ENCODE results near the gene LRP2. TPM values are rescaled to one million over a fixed set of nuclear protein-coding genes. Genes with fewer than 3 reads are reported as not detected.

The LRP2 gene
- polyA plus RNA-seq, 4 donors = 0.01 to 10.4 TPM; not detected in 2

DNA sequence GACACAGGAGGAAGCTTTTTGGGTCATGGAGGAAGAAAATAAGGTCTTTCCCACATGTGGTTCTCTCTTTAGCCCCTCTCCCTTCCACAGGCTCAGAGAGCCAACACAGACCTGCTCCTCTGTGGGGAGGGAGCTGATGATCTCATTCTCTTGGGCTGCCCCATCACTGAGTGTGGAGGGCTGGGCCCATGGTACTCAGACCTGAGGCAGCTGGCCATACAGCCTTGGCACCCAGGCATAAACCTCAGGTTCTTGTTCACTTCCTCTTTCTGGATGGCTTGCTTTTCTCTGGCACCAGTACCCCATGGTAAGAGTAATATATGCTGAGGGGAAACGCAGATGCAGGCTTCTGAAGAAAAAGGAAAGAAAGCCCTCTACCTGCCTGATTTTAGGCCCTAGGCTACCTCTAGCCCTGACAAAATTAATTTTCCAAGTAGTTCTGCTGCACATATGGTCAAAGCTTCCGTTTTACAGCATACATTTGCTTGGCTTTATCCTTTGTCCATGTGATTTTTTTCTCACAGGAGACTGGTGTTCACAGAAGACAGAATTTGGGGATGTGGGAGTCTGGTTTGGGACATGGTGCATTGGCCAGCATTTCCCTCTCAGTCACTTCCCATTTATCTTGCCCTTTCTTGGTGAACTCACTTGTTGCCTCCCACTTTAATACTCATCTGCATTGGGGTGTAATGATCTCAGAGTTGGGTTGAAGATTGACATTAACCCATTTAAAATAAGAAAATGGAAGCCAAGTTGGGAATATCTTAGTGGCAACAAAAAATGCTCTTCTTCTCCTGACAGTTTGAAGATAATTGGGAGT, 281.9 kb downstream of the LRP2 start:
- Histone ChIP-seq H3K36me3 (ENCODE audit: control insufficient read depth in 3 of 3, insufficient read depth in 2 of 3, low read depth in 1 of 3, low read length in 3 of 3) (no peaks in the 10 kb centered on the region), H3K4me1 (ENCODE audit: control insufficient read depth in 3 of 3, insufficient read depth in 2 of 3, low read depth in 1 of 3, low read length in 2 of 3) (no peaks in the 10 kb centered on the region), H3K4me3 (ENCODE audit: low read depth in 1 of 3, low read length in 3 of 3) (no peak overlapping the region), H3K9me3 (ENCODE audit: control insufficient read depth in 2 of 2, insufficient read depth in 1 of 2, low read depth in 1 of 2, low read length in 1 of 2) (no peaks in the 10 kb centered on the region), H3K27ac (ENCODE audit: low read depth in 1 of 3, low read length in 2 of 3) (no peak overlapping the region), H3K27me3 (ENCODE audit: control insufficient read depth in 3 of 3, insufficient read depth in 3 of 3, low read length in 3 of 3) (no peaks in the 10 kb centered on the region)
- 80 to 95% (median 88%) methylated on average over 2 of the region's 2 CpGs for WGBS, 3 donors
- DNase-seq (no peak), FAIRE-seq (no peak)

DNA sequence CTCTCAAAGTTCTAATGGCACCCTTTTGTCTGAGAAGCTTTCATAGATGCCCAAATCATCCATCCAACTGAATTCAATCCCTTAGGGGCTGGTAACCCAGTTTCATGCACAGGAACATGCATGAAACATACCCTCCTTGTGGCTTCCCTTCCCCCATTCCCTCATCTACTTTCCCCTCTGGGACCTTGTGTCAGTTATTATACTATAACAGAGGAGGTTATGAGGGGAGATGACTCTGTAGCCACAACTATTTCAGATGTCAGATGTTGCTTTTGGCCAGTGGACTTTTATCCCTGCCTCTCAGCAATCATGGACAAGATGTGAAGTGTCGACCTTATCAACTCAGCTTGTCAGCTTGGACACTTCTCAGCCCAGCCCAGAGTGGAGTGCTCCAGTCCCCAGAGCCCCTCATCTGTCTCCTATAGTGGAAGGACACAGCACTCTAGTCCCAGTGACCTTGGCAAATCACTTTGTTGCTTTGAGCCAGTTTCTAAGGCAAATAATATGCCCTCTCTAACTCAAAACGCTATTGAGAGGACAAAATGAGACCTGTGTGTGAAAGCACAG, 284.6 kb downstream of the LRP2 start:
- DNase-seq (no peak), FAIRE-seq (no peak)
- Histone ChIP-seq H3K9me3 (ENCODE audit: control insufficient read depth in 2 of 2, insufficient read depth in 1 of 2, low read depth in 1 of 2, low read length in 1 of 2) (no peaks in the 10 kb centered on the region), H3K27ac (ENCODE audit: low read depth in 1 of 3, low read length in 2 of 3) (no peak overlapping the region), H3K4me3 (ENCODE audit: low read depth in 1 of 3, low read length in 3 of 3) (no peak overlapping the region), H3K36me3 (ENCODE audit: control insufficient read depth in 3 of 3, insufficient read depth in 2 of 3, low read depth in 1 of 3, low read length in 3 of 3) (no peaks in the 10 kb centered on the region), H3K4me1 (ENCODE audit: control insufficient read depth in 3 of 3, insufficient read depth in 2 of 3, low read depth in 1 of 3, low read length in 2 of 3) (no peaks in the 10 kb centered on the region), H3K27me3 (ENCODE audit: control insufficient read depth in 3 of 3, insufficient read depth in 3 of 3, low read length in 3 of 3) (no peaks in the 10 kb centered on the region)
- 19 to 37% (median 27%) methylated on average over 2 of the region's 2 CpGs for WGBS, 3 donors

Other genes starting within 250 kb of the LRP2 start
- 1 to 10 TPM in 2 of 4 donors, under 1 TPM in 2; 0.81 to 4.2 (median 1.8) TPM for gene BBS5, start 117.0 kb upstream of the LRP2 start, polyA plus RNA-seq
- gene KLHL41, start 147.2 kb upstream of the LRP2 start, polyA plus RNA-seq = 1 to 10 TPM in 3 of 4 donors, under 1 TPM in 1; 0.31 to 9.3 (median 2.1) TPM
- 100 to 1,000 TPM in 1 of 4 donors, 10 to 100 TPM in 3; 32.1 to 110 (median 52.6) TPM for gene FASTKD1, start 211.3 kb upstream of the LRP2 start, polyA plus RNA-seq
- gene PPIG, start 221.8 kb upstream of the LRP2 start, polyA plus RNA-seq = 10 to 100 TPM; 33.5 to 72.9 (median 50.8) TPM

Data from small intestine (tissue), 7 donors.